Epithelial cell of esophagus (primary cell): ENCODE results near the gene MID2.
"Not testable (repeated sequence)": the region's sequence is repeated elsewhere in the genome, so short reads cannot be mapped to it uniquely, and the experiment has no call there.

Experiments used
- DNase-seq: peaks from one replicate; pipeline ENCODE4 v3.0.0; 2010; ENCODE audit warnings: low read depth
- H3K4me3 ChIP-seq: 2 replicates; pipeline ENCODE4 v1.5.1; 2011; ENCODE audit warnings: mild to moderate bottlenecking, low read length, control low read depth
- CTCF ChIP-seq: IDR thresholded peaks from 2 replicates; pipeline ENCODE4 v1.5.1; 2011; ENCODE audit warnings: low read depth, mild to moderate bottlenecking, low read length, control low read depth, inconsistent platforms; ENCODE audit not compliant: insufficient read depth; ENCODE audit errors: missing control alignments

MID2 gene

GRCh38 chrX:107936434-107936730 lies 110.7 kb downstream of the MID2 start:
- peak; percentile 4 for DNase-seq
- no peak for TF ChIP-seq CTCF
- peak overlapping the region; percentile 68 for H3K4me3 ChIP-seq

- H3K4me3 ChIP-seq, result no peak overlapping the region
- no peak for DNase-seq
- no peak for TF ChIP-seq CTCF
These were observed 114.4 kb downstream of the MID2 start for GRCh38 chrX:107940095-107940494.

GRCh38 chrX:107955337-107955736 lies 129.7 kb downstream of the MID2 start:
- not testable (repeated sequence) for DNase-seq, H3K4me3 ChIP-seq

- TF ChIP-seq CTCF, result no peak
- H3K4me3 ChIP-seq, result no peak overlapping the region
- peak; percentile 15 for DNase-seq
These were observed 143.0 kb downstream of the MID2 start for GRCh38 chrX:107968623-107969022.

- H3K4me3 ChIP-seq, result no peak overlapping the region
- TF ChIP-seq CTCF, result no peak
- no peak for DNase-seq
These were observed 144.4 kb downstream of the MID2 start for GRCh38 chrX:107970073-107970472.

GRCh38 chrX:107971636-107972035 lies 146.0 kb downstream of the MID2 start:
- no peak overlapping the region for H3K4me3 ChIP-seq
- no peak for TF ChIP-seq CTCF
- no peak for DNase-seq
